ENCODE measurements around the gene FAM3B.
A peak's percentile ranks its signal among the peaks of the same experiment; 100 is the strongest.

FAM3B gene

GRCh38 chr21:41321211-41321907, 4.8 kb downstream of the FAM3B start:
- DNase-seq, result peak; percentile 36

- DNase-seq, result no peak
Observed at GRCh38 chr21:41321908-41322495, 5.4 kb downstream of the FAM3B start.

- no peak for DNase-seq
Observed at GRCh38 chr21:41322496-41323382, 6.1 kb downstream of the FAM3B start.

- DNase-seq, result no peak
Observed at GRCh38 chr21:41325138-41325912, 8.7 kb downstream of the FAM3B start.

GRCh38 chr21:41326414-41327080, 9.9 kb downstream of the FAM3B start:
- DNase-seq, result no peak

GRCh38 chr21:41327753-41328152, 11.2 kb downstream of the FAM3B start:
- DNase-seq, result no peak

- no peak for DNase-seq
Observed at GRCh38 chr21:41328660-41329607, 12.3 kb downstream of the FAM3B start.

- DNase-seq, result no peak
Observed at GRCh38 chr21:41333752-41334151, 17.2 kb downstream of the FAM3B start.

- no peak for DNase-seq
Observed at GRCh38 chr21:41337515-41337914, 20.9 kb downstream of the FAM3B start.

- DNase-seq, result no peak
Observed at GRCh38 chr21:41338455-41338854, 21.9 kb downstream of the FAM3B start.

- no peak for DNase-seq
Observed at GRCh38 chr21:41342035-41342434, 25.4 kb downstream of the FAM3B start.

GRCh38 chr21:41344146-41344545, 27.5 kb downstream of the FAM3B start:
- DNase-seq, result no peak

GRCh38 chr21:41345356-41345755, 28.8 kb downstream of the FAM3B start:
- DNase-seq, result no peak

GRCh38 chr21:41345934-41346685, 29.5 kb downstream of the FAM3B start:
- no peak for DNase-seq

GRCh38 chr21:41346758-41347157, 30.2 kb downstream of the FAM3B start:
- DNase-seq, result no peak

- DNase-seq, result no peak
Observed at GRCh38 chr21:41348434-41348833, 31.8 kb downstream of the FAM3B start.

GRCh38 chr21:41349126-41349525, 32.5 kb downstream of the FAM3B start:
- no peak for DNase-seq

GRCh38 chr21:41349619-41350390, 33.2 kb downstream of the FAM3B start:
- DNase-seq, result no peak

- no peak for DNase-seq
Observed at GRCh38 chr21:41350436-41351155, 34.0 kb downstream of the FAM3B start.

Measured in NCI-H1092 treated with DMSO at 0.1 percent for 48 hours (cell line).